Ovary (tissue), 9 donors: Measurements from ENCODE around the gene INHA. TPM values are rescaled to one million over a fixed set of nuclear protein-coding genes. Genes with fewer than 3 reads are reported as not detected.

Experiments used
- DNase-seq, 5 donors: peaks; one replicate each; pipeline ENCODE4 v3.0.0-alpha.2; 2019 to 2020
- H3K27ac ChIP-seq, 2 donors: fragments of 200-600 bp; one replicate each; pipeline versions ENCODE4 v1.5.1 to v1.8.0; 2019 to 2022
- H3K27me3 ChIP-seq: fragments of 200-600 bp; one replicate; pipeline ENCODE4 v1.8.0; 2022
- H3K36me3 ChIP-seq: fragments of 200-600 bp; sonication (generic); one replicate; pipeline ENCODE4 v1.5.1; 2019
- H3K4me1 ChIP-seq: one replicate; pipeline ENCODE4 v1.8.1; 2013; ENCODE audit warnings: mild to moderate bottlenecking, moderate library complexity; ENCODE audit not compliant: insufficient read depth
- H3K4me3 ChIP-seq: fragments of 200-600 bp; sonication (generic); one replicate; pipeline ENCODE4 v1.5.1; 2017
- H3K9me3 ChIP-seq, 2 donors: fragments of 200-600 bp in 1 of 2; sonication (generic) in 1 of 2; one replicate each; pipeline versions ENCODE4 v1.5.1 to v1.8.1; 2013 to 2019; ENCODE audit warnings: mild to moderate bottlenecking in 1 of 2, moderate library complexity in 1 of 2
- EP300 ChIP-seq: sonication (generic); formaldehyde crosslinking; IDR thresholded peaks from one replicate; pipeline ENCODE4 v1.6.1; 2017; ENCODE audit warnings: antibody characterized with exemption
- POLR2A ChIP-seq: fragments of 450-650 bp; IDR thresholded peaks from one replicate; pipeline ENCODE4 v1.6.1; 2017; ENCODE audit warnings: antibody characterized with exemption, mild to moderate bottlenecking, moderate library complexity
- WGBS, 3 donors: extraction: QIAGEN DNeasy Blood & Tissue Kit in 1 of 3; methylation state at CpG; one replicate each; pipeline versions ENCODE4 v1.1.5 to v1.1.7; 2013 to 2017; 5-methylcytosine and 5-hydroxymethylcytosine counted together
- intact Hi-C, 4 donors: fragments of 100-400 bp; cut with DNase I; formaldehyde crosslinking; loops; one replicate each; pipeline versions ENCODE4 v1.11.0 to v1.15.1; 2022 to 2023
- polyA plus RNA-seq, 2 donors: library from polyadenylated mRNA; stranded (reverse); fragments of 200-250 nt in 1 of 2; fragments of 350-450 nt in 1 of 2; fragmentation: Illumina TruSeq in 1 of 2; extraction: RNeasy Lipid Tissue Mini Kit (QIAGEN cat#74804) in 1 of 2; gene quantifications; one replicate each; pipeline ENCODE4 v1.2.3, GENCODE V29; 2013 to 2014
- total RNA-seq, 7 donors: library from RNA; depleted of rRNA in 2 of 7; stranded (reverse); fragments of >200 nt in 2 of 7; fragmentation: NEBNext Ultra II Directional in 3 of 7; extraction: Animal tissue kit (Norgen Biotek cat#: 25700) in 3 of 7; gene quantifications; one replicate each; pipeline versions ENCODE4 v1.1.0 to v1.2.4, GENCODE V29; 2016 to 2023
- TF ChIP-seq, protein P1 (sequence below), 3 donors: fragments of 450-650 bp in 2 of 3; fragments of 200-600 bp in 1 of 3; IDR thresholded peaks; one replicate each; pipeline versions ENCODE4 v1.5.1 to v1.8.0; 2016 to 2022; ENCODE audit warnings: antibody characterized with exemption in 3 of 3, mild to moderate bottlenecking in 1 of 3
- donor health status: DM: no; HTN: no; CAD: no; lungs with moderate emphysema.
- donor health status: DM: no; HTN: no; CAD: no.
- donor health status: Bipolar disorder and iron deficiency.
- donor health status: DM: yes; HTN: yes; CAD: no.
- donor health status: DM: no; HTN: no; CAD: no.
- donor health status: DM: yes; HTN: yes; CAD: no.

Gene INHA
- total and polyA plus RNA-seq, 9 donors, result 38.4 to 165 (median 79.4) TPM

DNA sequence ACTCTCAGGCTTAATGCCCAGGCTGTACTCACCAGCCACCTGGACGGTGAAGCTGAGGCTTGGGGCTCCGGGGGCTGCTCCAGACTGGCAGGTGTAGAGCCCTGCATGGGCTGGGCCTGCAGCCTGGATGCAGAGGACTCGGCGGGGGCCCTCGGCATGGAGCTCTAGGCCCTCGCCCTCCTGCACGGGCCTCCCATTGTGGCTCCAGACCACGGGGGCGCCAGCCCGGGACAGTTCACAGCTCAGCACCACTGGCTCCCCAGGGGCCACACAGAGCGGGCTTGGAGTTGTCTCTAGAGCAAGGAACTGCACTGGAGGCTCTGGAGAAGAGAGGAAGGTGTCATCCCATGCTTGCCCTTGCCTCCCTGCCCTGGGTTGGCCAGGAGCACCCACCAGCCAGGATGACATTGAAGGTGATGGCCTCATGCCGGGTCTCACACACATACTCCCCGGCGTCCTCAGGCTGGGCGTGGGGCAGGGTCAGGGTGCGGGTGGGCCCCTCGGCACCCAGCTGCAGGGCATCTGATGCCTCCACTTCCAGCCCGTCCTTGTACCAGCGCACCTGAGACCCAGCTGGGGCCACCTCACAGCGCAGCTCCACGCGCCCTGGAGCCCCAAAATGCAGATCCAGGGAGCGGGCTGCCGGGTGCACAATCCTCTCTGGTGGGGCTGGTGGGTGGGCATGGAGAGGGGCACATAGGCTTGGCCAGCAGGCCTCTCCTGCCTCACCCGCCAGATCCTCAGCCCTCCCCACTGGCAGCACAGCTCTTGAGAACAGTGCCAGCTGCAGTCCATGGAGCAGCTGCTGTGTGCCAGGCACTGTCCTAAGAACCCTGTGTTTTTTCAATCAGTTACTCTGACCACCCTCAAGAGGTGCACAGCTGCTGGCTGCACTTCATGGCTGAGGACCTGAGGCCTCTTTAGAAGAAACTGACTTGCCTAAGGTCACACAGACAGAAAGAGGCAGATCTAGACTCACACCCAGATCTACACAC is 14.0 kb upstream of the INHA start:
- no peaks in the 10 kb centered on the region for H3K36me3 ChIP-seq
- TF ChIP-seq POLR2A, result no peak
- TF ChIP-seq EP300, result no peak
- TF ChIP-seq, protein P1, sequence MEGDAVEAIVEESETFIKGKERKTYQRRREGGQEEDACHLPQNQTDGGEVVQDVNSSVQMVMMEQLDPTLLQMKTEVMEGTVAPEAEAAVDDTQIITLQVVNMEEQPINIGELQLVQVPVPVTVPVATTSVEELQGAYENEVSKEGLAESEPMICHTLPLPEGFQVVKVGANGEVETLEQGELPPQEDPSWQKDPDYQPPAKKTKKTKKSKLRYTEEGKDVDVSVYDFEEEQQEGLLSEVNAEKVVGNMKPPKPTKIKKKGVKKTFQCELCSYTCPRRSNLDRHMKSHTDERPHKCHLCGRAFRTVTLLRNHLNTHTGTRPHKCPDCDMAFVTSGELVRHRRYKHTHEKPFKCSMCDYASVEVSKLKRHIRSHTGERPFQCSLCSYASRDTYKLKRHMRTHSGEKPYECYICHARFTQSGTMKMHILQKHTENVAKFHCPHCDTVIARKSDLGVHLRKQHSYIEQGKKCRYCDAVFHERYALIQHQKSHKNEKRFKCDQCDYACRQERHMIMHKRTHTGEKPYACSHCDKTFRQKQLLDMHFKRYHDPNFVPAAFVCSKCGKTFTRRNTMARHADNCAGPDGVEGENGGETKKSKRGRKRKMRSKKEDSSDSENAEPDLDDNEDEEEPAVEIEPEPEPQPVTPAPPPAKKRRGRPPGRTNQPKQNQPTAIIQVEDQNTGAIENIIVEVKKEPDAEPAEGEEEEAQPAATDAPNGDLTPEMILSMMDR (IDR thresholded peaks at IDR 0.05), result no peak
- intact Hi-C loops, result loop anchor here in 2 of 4 donors (5.0 kb wide), 2 partner anchors 79 to 84 kb away; no protein-coding TSS in a partner anchor

DNA sequence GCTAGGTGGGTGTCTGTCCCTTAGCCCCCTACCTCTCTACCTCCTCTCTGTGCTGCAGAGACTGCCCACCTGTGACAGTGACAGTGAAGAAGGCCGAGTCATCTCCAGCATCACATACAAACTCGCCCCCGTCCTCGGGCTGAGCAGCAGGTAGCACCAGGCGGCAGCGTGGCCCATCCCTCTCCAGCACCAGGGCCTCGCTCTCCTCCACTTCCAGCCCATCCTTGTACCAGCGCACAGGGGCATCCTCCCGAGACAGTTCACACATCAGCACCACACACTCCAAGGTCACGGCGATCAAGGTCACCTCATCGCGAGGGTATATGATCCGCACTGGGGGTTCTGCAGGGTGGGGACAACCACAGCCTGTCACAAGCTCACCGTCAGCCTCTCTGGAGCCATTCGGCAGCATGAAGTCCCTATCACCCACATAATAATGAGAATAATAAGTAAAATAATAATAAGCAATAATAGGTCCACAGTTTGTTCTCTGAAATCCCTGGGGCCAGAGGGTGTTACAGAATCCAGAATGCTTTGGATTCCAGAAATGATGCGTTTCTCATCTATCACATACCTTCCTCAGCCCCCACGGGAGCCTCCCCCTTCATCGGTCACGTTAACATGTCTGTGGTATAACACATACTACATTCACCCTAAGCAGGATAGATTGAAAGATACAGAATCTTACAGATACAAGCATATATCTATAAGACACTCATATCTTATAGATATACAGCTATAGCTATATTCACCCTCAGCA is 12.8 kb upstream of the INHA start:
- Histone ChIP-seq H3K27ac (no peak overlapping the region), H3K9me3 (no peaks in the 10 kb centered on the region), H3K27me3 (no peaks in the 10 kb centered on the region), H3K4me3 (no peak overlapping the region), H3K36me3 (no peaks in the 10 kb centered on the region), H3K4me1 (peaks cover 4% of the 10 kb centered on the region)
- peak in 3 of 5 donors; percentile 27 to 42 (median 32) for DNase-seq
- intact Hi-C loops, result loop anchor here in 2 of 4 donors (5.0 kb wide), 2 partner anchors 78 to 83 kb away; no protein-coding TSS in a partner anchor
- TF ChIP-seq, protein P1 (IDR thresholded peaks at IDR 0.05), result no peak
- no peak for TF ChIP-seq POLR2A
- TF ChIP-seq EP300, result no peak
- WGBS, 3 donors, result 56 to 76% (median 57%) methylated on average over 20 of the region's 20 CpGs

More for the DNA sequence above, 14.0 kb upstream of the INHA start:
- H3K27me3 ChIP-seq, result no peaks in the 10 kb centered on the region
- H3K9me3 ChIP-seq, result no peaks in the 10 kb centered on the region
- no peak overlapping the region for H3K27ac ChIP-seq
- 86 to 92% (median 91%) methylated on average over 13 to 25 of the region's 25 CpGs for WGBS, 3 donors
- DNase-seq, result peak in 1 of 5 donors; percentile 44
- peaks cover 4% of the 10 kb centered on the region for H3K4me1 ChIP-seq
- no peak overlapping the region for H3K4me3 ChIP-seq

DNA sequence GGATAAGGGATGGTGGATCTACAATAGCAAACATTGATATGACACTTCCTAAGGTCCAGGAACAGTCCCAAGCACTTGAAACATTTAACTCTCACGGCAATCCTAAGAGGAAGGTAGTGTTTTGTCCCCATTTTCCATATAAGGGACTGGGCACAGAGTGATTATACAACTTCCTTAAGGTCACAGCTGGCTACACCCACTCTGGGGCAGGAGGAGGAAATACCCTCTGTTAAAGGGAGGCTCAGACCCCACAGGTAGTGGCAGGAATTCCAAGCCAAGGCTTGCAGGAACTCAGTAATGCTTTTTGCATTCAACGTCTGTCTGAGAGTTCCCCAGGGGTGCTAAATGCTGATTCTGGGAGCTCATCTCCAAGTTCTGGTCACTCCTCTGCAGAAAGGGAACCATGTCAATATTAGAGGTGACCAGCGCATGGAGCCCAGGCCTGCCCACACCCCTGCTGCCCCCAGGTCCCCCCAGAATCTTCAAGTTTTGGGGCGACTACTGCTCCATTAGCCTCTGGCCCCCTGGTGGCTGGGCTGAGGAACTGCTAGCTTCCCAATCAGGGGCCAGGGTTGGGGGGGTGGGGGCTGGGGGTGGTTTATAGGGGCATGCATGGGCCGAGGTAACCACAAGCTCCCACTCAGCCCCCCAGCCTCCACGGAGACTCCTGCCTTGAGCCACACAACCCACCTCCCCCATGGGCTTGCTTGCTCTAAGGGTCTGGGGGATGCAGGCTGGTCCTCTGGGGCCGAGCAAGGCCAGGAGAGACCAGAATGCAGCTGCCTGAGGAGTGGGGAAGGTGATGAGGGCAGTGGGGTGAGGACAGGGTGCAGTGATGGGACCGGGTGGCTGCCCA is 11.8 kb upstream of the INHA start:
- TF ChIP-seq, protein P1 (IDR thresholded peaks at IDR 0.05), result peak; percentile 25 to 49 (median 32)
- TF ChIP-seq EP300 (no peak), POLR2A (no peak)
- no peaks in the 10 kb centered on the region for H3K36me3 ChIP-seq
- no peaks in the 10 kb centered on the region for H3K27me3 ChIP-seq
- peak overlapping the region in 1 of 2 donors; percentile 38 for H3K27ac ChIP-seq
- no peak overlapping the region for H3K4me3 ChIP-seq
- no peaks in the 10 kb centered on the region for H3K9me3 ChIP-seq
- intact Hi-C loops, result loop anchor here in 1 of 4 donors (5.0 kb wide), 1 partner anchor 67 kb away; the partner anchor contains the start of gene SLC4A3
- H3K4me1 ChIP-seq, result peaks cover 4% of the 10 kb centered on the region
- peak; percentile 21 to 48 (median 28) for DNase-seq
- 25 to 28% (median 27%) methylated on average over 8 of the region's 8 CpGs for WGBS, 3 donors
